Natural killer cell (primary cell): ENCODE measurements around the gene MACROD2. TPM values are rescaled to one million over a fixed set of nuclear protein-coding genes. Genes with fewer than 3 reads are reported as not detected.

ENCODE experiments used
- ATAC-seq, 3 donors: fragments of 150-1000 bp in 2 of 3; fragments of 200-7000 bp in 1 of 3; cut with Tn5 transposase; 1 replicate in 1 of 3; 2 replicates in 2 of 3; pipeline ENCODE4 v1.10.0; 2021; ENCODE audit warnings: mild to moderate bottlenecking in 2 of 3, moderate library complexity in 2 of 3
- DNase-seq, 2 donors: peaks; one replicate each; pipeline versions ENCODE4 v3.0.0 to v3.0.0-alpha.2; 2013 to 2021; ENCODE audit warnings: mixed read lengths in 1 of 2
- H3K27ac ChIP-seq: one replicate; pipeline ENCODE4 v1.5.1; 2013; ENCODE audit warnings: mild to moderate bottlenecking, low read length
- H3K27me3 ChIP-seq: one replicate; pipeline ENCODE4 v1.6.1; 2013; ENCODE audit warnings: low read length; ENCODE audit not compliant: control insufficient read depth, insufficient read depth
- H3K36me3 ChIP-seq: one replicate; pipeline ENCODE4 v1.6.1; 2013; ENCODE audit warnings: low read length; ENCODE audit not compliant: control insufficient read depth, insufficient read depth
- H3K4me1 ChIP-seq: one replicate; pipeline ENCODE4 v1.6.1; 2013; ENCODE audit warnings: low read length; ENCODE audit not compliant: control insufficient read depth, insufficient read depth
- H3K4me3 ChIP-seq: one replicate; pipeline ENCODE4 v1.5.1; 2013; ENCODE audit warnings: low read length
- H3K9me3 ChIP-seq: one replicate; pipeline ENCODE4 v1.6.1; 2013; ENCODE audit warnings: low read length; ENCODE audit not compliant: control insufficient read depth, insufficient read depth
- H3K27ac Mint-ChIP-seq, 2 donors: one replicate each; pipeline ENCODE4 v1.8.0; 2022; ENCODE audit warnings: mild to moderate bottlenecking in 2 of 2, mixed read lengths in 2 of 2, moderate library complexity in 1 of 2
- H3K27me3 Mint-ChIP-seq, 2 donors: one replicate each; pipeline ENCODE4 v1.8.0; 2022; ENCODE audit warnings: low read depth in 2 of 2, mixed read lengths in 2 of 2
- H3K36me3 Mint-ChIP-seq: one replicate; pipeline ENCODE4 v1.8.0; 2022; ENCODE audit warnings: mixed read lengths
- H3K4me1 Mint-ChIP-seq, 2 donors: one replicate each; pipeline ENCODE4 v1.8.0; 2022; ENCODE audit warnings: mixed read lengths in 2 of 2
- H3K4me3 Mint-ChIP-seq: one replicate; pipeline ENCODE4 v1.8.0; 2022; ENCODE audit warnings: mild to moderate bottlenecking, moderate library complexity, mixed read lengths
- H3K9me3 Mint-ChIP-seq, 2 donors: one replicate each; pipeline ENCODE4 v1.8.0; 2022; ENCODE audit warnings: mixed read lengths in 2 of 2
- CTCF ChIP-seq: fragments of 200-600 bp; IDR thresholded peaks from one replicate; pipeline ENCODE4 v1.8.0; 2022; ENCODE audit warnings: antibody characterized with exemption
- WGBS: methylation state at CpG from one replicate; pipeline ENCODE4 v1.1.7; 2013; ENCODE audit warnings: missing lambda C conversion rate; ENCODE audit not compliant: insufficient coverage; 5-methylcytosine and 5-hydroxymethylcytosine counted together
- intact Hi-C: fragments of 100-400 bp; cut with micrococcal nuclease; formaldehyde crosslinking; loops from one replicate; pipeline ENCODE4 v1.14.2; 2022
- total RNA-seq, 4 donors: library from RNA; stranded (reverse); fragments of 120-200 nt in 1 of 4; gene quantifications; one replicate each; pipeline versions ENCODE4 v1.2.3 to v1.2.4, GENCODE V29; 2013 to 2022

Gene MACROD2
- total RNA-seq, 3 donors from 2014 or later (not counting 1 experiment from before 2014, with no cell fraction given), result 0.19 to 0.88 TPM; not detected in 1

- no peaks in the 10 kb centered on the region for H3K36me3 ChIP-seq
- no peak overlapping the region for H3K27ac ChIP-seq
- Mint-ChIP-seq H3K27ac (no peak overlapping the region), H3K4me1 (no peaks in the 10 kb centered on the region), H3K36me3 (peaks cover 12% of the 10 kb centered on the region), H3K27me3 (no peaks in the 10 kb centered on the region), H3K4me3 (no peak overlapping the region), H3K9me3 (peaks cover 11 to 12% of the 10 kb centered on the region in 2 donors)
- intact Hi-C loops, result no loop called here
- ATAC-seq (no peak), DNase-seq (no peak)
- 88% methylated on average over 2 of the region's 2 CpGs for WGBS
- peaks cover 14% of the 10 kb centered on the region for H3K9me3 ChIP-seq
- no peaks in the 10 kb centered on the region for H3K4me1 ChIP-seq
- no peak overlapping the region for H3K4me3 ChIP-seq
- H3K27me3 ChIP-seq, result no peaks in the 10 kb centered on the region
- no peak for TF ChIP-seq CTCF
Observed at GRCh38 chr20:14996883-14997672, 1001.8 kb downstream of the MACROD2 start.

GRCh38 chr20:14997791-14998190 lies 1002.5 kb downstream of the MACROD2 start:
- TF ChIP-seq CTCF, result no peak
- DNase-seq (no peak), ATAC-seq (no peak)

GRCh38 chr20:15005300-15005986 lies 1010.1 kb downstream of the MACROD2 start:
- H3K4me1 Mint-ChIP-seq, result no peaks in the 10 kb centered on the region
- H3K36me3 ChIP-seq, result no peaks in the 10 kb centered on the region
- WGBS, result 69% methylated on average over 2 of the region's 4 CpGs

More at GRCh38 chr20:14997791-14998190, 1002.5 kb downstream of the MACROD2 start:
- H3K9me3 Mint-ChIP-seq, result peaks cover 11 to 12% of the 10 kb centered on the region in 2 donors
- Histone ChIP-seq H3K4me3 (no peak overlapping the region), H3K36me3 (no peaks in the 10 kb centered on the region), H3K9me3 (peaks cover 14% of the 10 kb centered on the region), H3K4me1 (no peaks in the 10 kb centered on the region), H3K27me3 (no peaks in the 10 kb centered on the region), H3K27ac (no peak overlapping the region)
- H3K4me3 Mint-ChIP-seq, result no peak overlapping the region
- H3K36me3 Mint-ChIP-seq, result peaks cover 12% of the 10 kb centered on the region
- intact Hi-C loops, result no loop called here
- H3K27ac Mint-ChIP-seq, result no peak overlapping the region
- 82% methylated on average over 3 of the region's 3 CpGs for WGBS
- H3K27me3 Mint-ChIP-seq, result no peaks in the 10 kb centered on the region
- no peaks in the 10 kb centered on the region for H3K4me1 Mint-ChIP-seq

More at GRCh38 chr20:15005300-15005986, 1010.1 kb downstream of the MACROD2 start:
- no peaks in the 10 kb centered on the region for H3K36me3 Mint-ChIP-seq
- no peaks in the 10 kb centered on the region for H3K9me3 ChIP-seq
- intact Hi-C loops, result no loop called here
- no peak for TF ChIP-seq CTCF
- no peaks in the 10 kb centered on the region for H3K4me1 ChIP-seq
- DNase-seq (no peak), ATAC-seq (no peak)
- H3K9me3 Mint-ChIP-seq, result peaks cover 3% of the 10 kb centered on the region in 2 donors
- H3K4me3 ChIP-seq, result no peak overlapping the region
- no peak overlapping the region for H3K27ac ChIP-seq
- no peaks in the 10 kb centered on the region for H3K27me3 ChIP-seq
- no peak overlapping the region for H3K4me3 Mint-ChIP-seq
- no peaks in the 10 kb centered on the region for H3K27me3 Mint-ChIP-seq
- H3K27ac Mint-ChIP-seq, result no peak overlapping the region
